ENCODE results near the gene HSPB7. TPM values are rescaled to one million over a fixed set of nuclear protein-coding genes. Genes with fewer than 3 reads are reported as not detected.

Gene HSPB7
- total and polyA plus RNA-seq, 2 of the 8 experiments (the other 6 are each of a cell fraction or from before 2014, with no cell fraction given) = not detected

GRCh38 chr1:15975805-15976680, 41.8 kb downstream of the HSPB7 start, which contains the start of gene ZBTB17 (continued):
- TF ChIP-seq CHD7 (IDR thresholded peaks at IDR 0.05; ENCODE audit: insufficient replicate concordance, low read length) = no peak
- no peak for TF ChIP-seq ZNF274 (IDR thresholded peaks at IDR 0.05; ENCODE audit: borderline replicate concordance, extremely low read depth, low read length)
- no peak for TF ChIP-seq TCF12 (IDR thresholded peaks at IDR 0.05; ENCODE audit: low read depth, low read length)
- no peak for TF ChIP-seq RXRA (IDR thresholded peaks at IDR 0.05; ENCODE audit: insufficient read depth, low read depth, low read length)
- TF ChIP-seq SAP30 (IDR thresholded peaks at IDR 0.05; ENCODE audit: insufficient read depth, insufficient replicate concordance, low read length) = no peak
- TF ChIP-seq KDM4A (IDR thresholded peaks at IDR 0.05; ENCODE audit: low read depth, low read length, severe bottlenecking) = peak; percentile 94
- TF ChIP-seq POU5F1 (IDR thresholded peaks at IDR 0.05; ENCODE audit: low read depth, low read length) = no peak
- TF ChIP-seq SP4 (IDR thresholded peaks at IDR 0.05; ENCODE audit: low read length) = peak; percentile 92; the same call in 1 of the 2 replicates
- TF ChIP-seq RBBP5 (IDR thresholded peaks at IDR 0.05; ENCODE audit: borderline replicate concordance, low read depth, low read length) = peak; percentile 96
- no peak for TF ChIP-seq KDM1A (IDR thresholded peaks at IDR 0.05; ENCODE audit: borderline replicate concordance, low read length)
